K562 (cell line): Measurements from ENCODE around the gene DNAAF6. TPM values are rescaled to one million over a fixed set of nuclear protein-coding genes. Genes with fewer than 3 reads are reported as not detected.

ENCODE experiments used
- ARHGAP35 ChIP-seq: fragments of 450-650 bp; IDR thresholded peaks from 2 replicates; pipeline ENCODE4 v1.6.1; 2018; ENCODE audit not compliant: partially characterized antibody
- ASH1L ChIP-seq: fragments of 450-650 bp; IDR thresholded peaks from 2 replicates; pipeline ENCODE4 v1.6.1; 2018; ENCODE audit warnings: borderline replicate concordance, mild to moderate bottlenecking, low read depth; ENCODE audit not compliant: partially characterized antibody
- BRD4 ChIP-seq: fragments of 200-600 bp; sonication (generic); IDR thresholded peaks from 2 replicates; pipeline ENCODE4 v1.6.1; 2017; ENCODE audit warnings: inconsistent platforms
- GATAD2A ChIP-seq: fragments of 450-650 bp; IDR thresholded peaks from 2 replicates; pipeline ENCODE4 v1.6.1; 2017
- GMEB1 ChIP-seq: fragments of 250-450 bp; sonication (Bioruptor Pico); IDR thresholded peaks from 2 replicates; pipeline ENCODE4 v1.4.0; 2020; ENCODE audit warnings: mild to moderate bottlenecking
- GTF2F1 ChIP-seq: IDR thresholded peaks from 2 replicates; pipeline ENCODE4 v1.6.1; 2011; ENCODE audit warnings: low read depth, low read length, improper control_type of control experiment
- HDGF ChIP-seq: fragments of 450-650 bp; IDR thresholded peaks from 2 replicates; pipeline ENCODE4 v1.6.1; 2016
- HOXB6 ChIP-seq: fragments of 250-450 bp; sonication (Bioruptor Pico); IDR thresholded peaks from 2 replicates; pipeline ENCODE4 v1.5.1; 2022; ENCODE audit warnings: mild to moderate bottlenecking, borderline replicate concordance
- SIN3A ChIP-seq, 2 experiments: fragments of 150-350 bp in 1 of 2; IDR thresholded peaks; 2 replicates each; pipeline ENCODE4 v1.6.1; 2011 to 2016; ENCODE audit warnings: borderline replicate concordance in 2 of 2, low read depth in 2 of 2, low read length in 2 of 2, mild to moderate bottlenecking in 2 of 2, moderate library complexity in 2 of 2; ENCODE audit not compliant: control insufficient read depth in 1 of 2
- SMARCB1 ChIP-seq: IDR thresholded peaks from 2 replicates; pipeline ENCODE4 v1.6.1; 2011; ENCODE audit warnings: improper control_type of control experiment, low read depth; ENCODE audit not compliant: insufficient read length
- TARDBP ChIP-seq: fragments of 450-650 bp; IDR thresholded peaks from 2 replicates; pipeline ENCODE4 v1.6.1; 2016
- ZBTB40 ChIP-seq, 2 experiments: fragments of 450-650 bp in 1 of 2; sonication (generic) in 1 of 2; formaldehyde crosslinking in 1 of 2; IDR thresholded peaks; 2 replicates each; pipeline versions ENCODE4 v1.7.1 to v1.9.0; 2016 to 2022; ENCODE audit warnings: inconsistent platforms in 1 of 2, mild to moderate bottlenecking in 1 of 2, missing genetic modification reagents in 1 of 2
- ZFP91 ChIP-seq: sonication (generic); formaldehyde crosslinking; IDR thresholded peaks from 2 replicates; pipeline ENCODE4 v1.8.0; 2022; ENCODE audit warnings: mild to moderate bottlenecking, missing genetic modification reagents
- ZNF212 ChIP-seq: fragments of 450-650 bp; formaldehyde crosslinking; IDR thresholded peaks from 2 replicates; pipeline ENCODE4 v1.4.0; 2020; ENCODE audit warnings: mild to moderate bottlenecking
- ZNF830 ChIP-seq: fragments of 250-450 bp; sonication (Bioruptor Pico); IDR thresholded peaks from 2 replicates; pipeline ENCODE4 v1.5.0; 2021; ENCODE audit warnings: mild to moderate bottlenecking
- polyA plus RNA-seq, 8 experiments: library from polyadenylated mRNA; depleted of rRNA in 4 of 8; stranded (reverse) in 5 of 8; unstranded in 3 of 8; fragments of >200 nt; fragmentation: Nextera tagmentation in 2 of 8; fragmentation: Illumina TruSeq in 1 of 8; extraction: Ambion mirVana in 2 of 8; extraction: Trizol in 1 of 8; gene quantifications; 2 replicates each; pipeline versions ENCODE4 v1.2.1 to v1.2.3, GENCODE V29; 2011 to 2014; ENCODE audit warnings: inconsistent platforms in 1 of 8, missing spikeins in 1 of 8
- total RNA-seq, 7 experiments: library from RNA; depleted of rRNA in 6 of 7; stranded (reverse); fragments of >200 nt in 6 of 7; fragmentation: Illumina TruSeq in 2 of 7; extraction: Trizol in 2 of 7; gene quantifications; 2 replicates each; pipeline versions ENCODE4 v1.2.1 to v1.2.3, GENCODE V29; 2011 to 2021; ENCODE audit warnings: low replicate concordance in 1 of 7

The DNAAF6 gene
- total and polyA plus RNA-seq, 9 of the 15 experiments (the other 6 are each of a cell fraction or from before 2014, with no cell fraction given): 0.04 to 0.17 (median 0.14) TPM; not detected in 4

GRCh38 chrX:107205770-107206696, at the start of gene DNAAF6, which contains the start of gene NUP62CL (continued):
- TF ChIP-seq ZBTB40 (IDR thresholded peaks at IDR 0.05): 0 out of 2 replicates have a peak, but pooled peaks have one; percentile 15
- TF ChIP-seq ZBTB40 (CRISPR knock-in tag; IDR thresholded peaks at IDR 0.05): no peak
- TF ChIP-seq ARHGAP35: no peak
- no peak for TF ChIP-seq GATAD2A
- TF ChIP-seq ZNF212 (CRISPR knock-in tag): no peak
- peak; percentile 66 for TF ChIP-seq ASH1L
- TF ChIP-seq SIN3A (IDR thresholded peaks at IDR 0.05; ENCODE audit: borderline replicate concordance in 2 of 2, control insufficient read depth in 1 of 2, low read depth in 2 of 2, low read length in 2 of 2): peak in 1 of 2 experiments; percentile 48; a peak in 2 of 4 replicates
- TF ChIP-seq TARDBP: no peak
- no peak for TF ChIP-seq BRD4
- TF ChIP-seq HOXB6: no peak
- no peak for TF ChIP-seq GTF2F1
- TF ChIP-seq ZNF830 (CRISPR knock-in tag): no peak
- TF ChIP-seq ZFP91: no peak
- no peak for TF ChIP-seq HDGF
- TF ChIP-seq SMARCB1: no peak
- TF ChIP-seq GMEB1 (CRISPR knock-in tag): no peak
